ENCODE measurements around the gene CLK3. TPM values are rescaled to one million over a fixed set of nuclear protein-coding genes. Genes with fewer than 3 reads are reported as not detected.

Gene CLK3
- total and polyA plus RNA-seq, 2 donors (not counting 1 experiment from before 2014, with no cell fraction given), result 176 to 350 TPM

DNA sequence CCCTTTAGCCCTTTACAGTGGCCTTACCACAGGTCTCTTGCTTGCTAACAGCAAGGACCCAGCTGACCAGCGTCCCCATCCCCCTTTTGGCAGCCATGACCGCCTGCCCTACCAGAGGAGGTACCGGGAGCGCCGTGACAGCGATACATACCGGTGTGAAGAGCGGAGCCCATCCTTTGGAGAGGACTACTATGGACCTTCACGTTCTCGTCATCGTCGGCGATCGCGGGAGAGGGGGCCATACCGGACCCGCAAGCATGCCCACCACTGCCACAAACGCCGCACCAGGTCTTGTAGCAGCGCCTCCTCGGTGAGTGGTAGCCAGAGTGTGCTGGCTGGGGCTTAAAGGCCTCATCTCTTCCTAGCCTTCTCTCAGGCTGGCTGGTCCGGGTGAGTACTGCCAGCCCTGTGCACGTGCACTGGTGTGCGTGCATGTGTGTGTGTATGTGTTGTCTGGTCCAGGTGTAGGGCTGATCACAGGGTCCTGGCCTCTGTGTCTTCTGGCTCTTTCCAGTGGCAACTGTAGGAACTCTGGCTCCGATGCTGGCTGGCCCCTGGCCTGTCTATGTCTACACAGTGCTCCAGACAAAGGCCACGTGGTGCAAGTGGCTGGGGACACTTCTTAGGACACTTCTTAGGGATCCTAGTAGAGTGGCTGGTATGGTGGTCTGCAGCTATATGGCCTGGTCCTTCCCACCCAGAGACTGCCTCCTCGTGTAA is 4.4 kb downstream of the CLK3 start:
- no peaks in the 10 kb centered on the region for H3K9me3 ChIP-seq (ENCODE audit: control extremely low read depth in 1 of 3, control insufficient read depth in 2 of 3, insufficient read depth in 1 of 3, low read length in 2 of 3)
- ChIA-PET CTCF (interaction anchor here (2.6 to 17.8 kb wide), 2 partner anchors 13 to 79 kb away, joined by 8 to 371 read pairs; partner anchors contain the start of gene ARID3B), POLR2A (no interaction called here)
- no peak for ATAC-seq (ENCODE audit: low read depth)
- no peak overlapping the region for H3K4me2 ChIP-seq (replicated peaks; ENCODE audit: low read depth, low read length, poor library complexity, severe bottlenecking)
- no peak overlapping the region for H3K9ac ChIP-seq (ENCODE audit: low read length)
- H3K36me3 ChIP-seq (replicated peaks in 1 of 2; ENCODE audit: control extremely low read depth in 1 of 2, control insufficient read depth in 1 of 2, extremely low read depth in 1 of 2, insufficient read depth in 2 of 2, low read length in 1 of 2), result peaks cover 1 to 67% of the 10 kb centered on the region in 2 experiments
- no peak for DNase-seq
- H3K4me3 Mint-ChIP-seq, result no peak overlapping the region
- H2AFZ ChIP-seq (ENCODE audit: insufficient read depth, low read depth, low read length, poor library complexity, severe bottlenecking), result no peak overlapping the region
- H3K27ac Mint-ChIP-seq, result no peak overlapping the region
- H3K27me3 Mint-ChIP-seq, result no peaks in the 10 kb centered on the region
- no peaks in the 10 kb centered on the region for H3K27me3 ChIP-seq (replicated peaks in 1 of 4; ENCODE audit: control extremely low read depth in 1 of 4, control insufficient read depth in 3 of 4, insufficient read depth in 4 of 4, low read length in 3 of 4)
- intact Hi-C loops (cut with micrococcal nuclease), result loop anchor here (5.0 kb wide), 2 partner anchors 402 to 832 kb away; partner anchors contain the start of genes PPCDC and SIN3A
- no peak overlapping the region for H3K27ac ChIP-seq (ENCODE audit: low read length in 2 of 2)
- peaks cover 90% of the 10 kb centered on the region for H4K20me1 ChIP-seq (ENCODE audit: control insufficient read depth, insufficient read depth, low read length, poor library complexity, severe bottlenecking)
- 95% methylated on average over 27 of the region's 27 CpGs for WGBS (ENCODE audit: insufficient coverage)
- H3K9me3 Mint-ChIP-seq (ENCODE audit: insufficient read depth), result no peaks in the 10 kb centered on the region
- H3K4me1 Mint-ChIP-seq, result peaks cover 36% of the 10 kb centered on the region
- TF ChIP-seq, protein P1, sequence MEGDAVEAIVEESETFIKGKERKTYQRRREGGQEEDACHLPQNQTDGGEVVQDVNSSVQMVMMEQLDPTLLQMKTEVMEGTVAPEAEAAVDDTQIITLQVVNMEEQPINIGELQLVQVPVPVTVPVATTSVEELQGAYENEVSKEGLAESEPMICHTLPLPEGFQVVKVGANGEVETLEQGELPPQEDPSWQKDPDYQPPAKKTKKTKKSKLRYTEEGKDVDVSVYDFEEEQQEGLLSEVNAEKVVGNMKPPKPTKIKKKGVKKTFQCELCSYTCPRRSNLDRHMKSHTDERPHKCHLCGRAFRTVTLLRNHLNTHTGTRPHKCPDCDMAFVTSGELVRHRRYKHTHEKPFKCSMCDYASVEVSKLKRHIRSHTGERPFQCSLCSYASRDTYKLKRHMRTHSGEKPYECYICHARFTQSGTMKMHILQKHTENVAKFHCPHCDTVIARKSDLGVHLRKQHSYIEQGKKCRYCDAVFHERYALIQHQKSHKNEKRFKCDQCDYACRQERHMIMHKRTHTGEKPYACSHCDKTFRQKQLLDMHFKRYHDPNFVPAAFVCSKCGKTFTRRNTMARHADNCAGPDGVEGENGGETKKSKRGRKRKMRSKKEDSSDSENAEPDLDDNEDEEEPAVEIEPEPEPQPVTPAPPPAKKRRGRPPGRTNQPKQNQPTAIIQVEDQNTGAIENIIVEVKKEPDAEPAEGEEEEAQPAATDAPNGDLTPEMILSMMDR (IDR thresholded peaks at IDR 0.05), result no peak
- TF ChIP-seq EZH2 (IDR thresholded peaks at IDR 0.05; ENCODE audit: borderline replicate concordance, insufficient read depth, low read depth, low read length, poor library complexity, severe bottlenecking), result no peak
- H3K4me3 ChIP-seq (ENCODE audit: control extremely low read depth in 1 of 5, extremely low read depth in 1 of 5, insufficient read depth in 1 of 5, low read depth in 2 of 5, low read length in 4 of 5), result no peak overlapping the region
- H3K4me1 ChIP-seq (ENCODE audit: control insufficient read depth in 2 of 2, insufficient read depth in 2 of 2, low read length in 2 of 2), result peaks cover 14 to 40% of the 10 kb centered on the region in 2 donors
- peaks cover 87% of the 10 kb centered on the region for H3K79me2 ChIP-seq (ENCODE audit: control insufficient read depth, insufficient read depth, low read length)
